OCI-LY1 (cell line): ENCODE measurements around the gene ADGRL1.

Experiments used
- EZH2 ChIP-seq: fragments of 200-600 bp; sonication (generic), shearing (Covaris generic); IDR thresholded peaks from 2 replicates; pipeline ENCODE4 v1.8.0; 2017; ENCODE audit warnings: borderline replicate concordance, mixed run types, mild to moderate bottlenecking, antibody characterized with exemption, low read length, moderate library complexity, mixed read lengths
- TF ChIP-seq, protein P1 (sequence below): fragments of 200-600 bp; sonication (generic), shearing (Covaris generic); IDR thresholded peaks from 2 replicates; pipeline ENCODE4 v1.5.1; 2017; ENCODE audit warnings: mild to moderate bottlenecking, antibody characterized with exemption, low read length, moderate library complexity, mixed read lengths

- TF ChIP-seq, protein P1, sequence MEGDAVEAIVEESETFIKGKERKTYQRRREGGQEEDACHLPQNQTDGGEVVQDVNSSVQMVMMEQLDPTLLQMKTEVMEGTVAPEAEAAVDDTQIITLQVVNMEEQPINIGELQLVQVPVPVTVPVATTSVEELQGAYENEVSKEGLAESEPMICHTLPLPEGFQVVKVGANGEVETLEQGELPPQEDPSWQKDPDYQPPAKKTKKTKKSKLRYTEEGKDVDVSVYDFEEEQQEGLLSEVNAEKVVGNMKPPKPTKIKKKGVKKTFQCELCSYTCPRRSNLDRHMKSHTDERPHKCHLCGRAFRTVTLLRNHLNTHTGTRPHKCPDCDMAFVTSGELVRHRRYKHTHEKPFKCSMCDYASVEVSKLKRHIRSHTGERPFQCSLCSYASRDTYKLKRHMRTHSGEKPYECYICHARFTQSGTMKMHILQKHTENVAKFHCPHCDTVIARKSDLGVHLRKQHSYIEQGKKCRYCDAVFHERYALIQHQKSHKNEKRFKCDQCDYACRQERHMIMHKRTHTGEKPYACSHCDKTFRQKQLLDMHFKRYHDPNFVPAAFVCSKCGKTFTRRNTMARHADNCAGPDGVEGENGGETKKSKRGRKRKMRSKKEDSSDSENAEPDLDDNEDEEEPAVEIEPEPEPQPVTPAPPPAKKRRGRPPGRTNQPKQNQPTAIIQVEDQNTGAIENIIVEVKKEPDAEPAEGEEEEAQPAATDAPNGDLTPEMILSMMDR, result no peak
- TF ChIP-seq EZH2, result no peak
Observed at GRCh38 chr19:14119644-14120496, 86.1 kb downstream of the ADGRL1 start.
